Left hindlimb (tissue), 1 donor: ENCODE results near the gene CLDN18.

Experiments
- DNase-seq: peaks from one replicate; pipeline ENCODE4 v3.0.0-alpha.2; 2018

Gene CLDN18

GRCh38 chr3:138065949-138066348 is 56.0 kb downstream of the CLDN18 start:
- DNase-seq, result no peak

GRCh38 chr3:138066383-138066782 is 56.4 kb downstream of the CLDN18 start:
- no peak for DNase-seq

- no peak for DNase-seq
Observed at GRCh38 chr3:138066972-138067371, 57.0 kb downstream of the CLDN18 start.

- DNase-seq, result no peak
Observed at GRCh38 chr3:138068046-138068445, 58.1 kb downstream of the CLDN18 start.

- DNase-seq, result peak; percentile 66
Observed at GRCh38 chr3:138068579-138069174, 58.7 kb downstream of the CLDN18 start.

GRCh38 chr3:138070006-138070405 is 60.0 kb downstream of the CLDN18 start:
- DNase-seq, result no peak

- DNase-seq, result no peak
Observed at GRCh38 chr3:138072796-138073195, 62.8 kb downstream of the CLDN18 start.

- no peak for DNase-seq
Observed at GRCh38 chr3:138078096-138078495, 68.1 kb downstream of the CLDN18 start.

- DNase-seq, result no peak
Observed at GRCh38 chr3:138078901-138079344, 69.0 kb downstream of the CLDN18 start.

GRCh38 chr3:138079901-138080300 is 69.9 kb downstream of the CLDN18 start:
- DNase-seq, result no peak

GRCh38 chr3:138081371-138082084 is 71.6 kb downstream of the CLDN18 start:
- no peak for DNase-seq

- DNase-seq, result no peak
Observed at GRCh38 chr3:138082085-138082991, 72.4 kb downstream of the CLDN18 start.

- DNase-seq, result no peak
Observed at GRCh38 chr3:138082992-138083386, 73.0 kb downstream of the CLDN18 start.
